GM12801 (cell line): ENCODE data around the gene MXD1.

Source experiments
- TF ChIP-seq, protein P1 (sequence below): IDR thresholded peaks from one replicate; pipeline ENCODE4 v1.5.1; 2011; ENCODE audit warnings: control low read depth; ENCODE audit not compliant: insufficient read length; ENCODE audit errors: extremely low read depth

Gene MXD1

DNA sequence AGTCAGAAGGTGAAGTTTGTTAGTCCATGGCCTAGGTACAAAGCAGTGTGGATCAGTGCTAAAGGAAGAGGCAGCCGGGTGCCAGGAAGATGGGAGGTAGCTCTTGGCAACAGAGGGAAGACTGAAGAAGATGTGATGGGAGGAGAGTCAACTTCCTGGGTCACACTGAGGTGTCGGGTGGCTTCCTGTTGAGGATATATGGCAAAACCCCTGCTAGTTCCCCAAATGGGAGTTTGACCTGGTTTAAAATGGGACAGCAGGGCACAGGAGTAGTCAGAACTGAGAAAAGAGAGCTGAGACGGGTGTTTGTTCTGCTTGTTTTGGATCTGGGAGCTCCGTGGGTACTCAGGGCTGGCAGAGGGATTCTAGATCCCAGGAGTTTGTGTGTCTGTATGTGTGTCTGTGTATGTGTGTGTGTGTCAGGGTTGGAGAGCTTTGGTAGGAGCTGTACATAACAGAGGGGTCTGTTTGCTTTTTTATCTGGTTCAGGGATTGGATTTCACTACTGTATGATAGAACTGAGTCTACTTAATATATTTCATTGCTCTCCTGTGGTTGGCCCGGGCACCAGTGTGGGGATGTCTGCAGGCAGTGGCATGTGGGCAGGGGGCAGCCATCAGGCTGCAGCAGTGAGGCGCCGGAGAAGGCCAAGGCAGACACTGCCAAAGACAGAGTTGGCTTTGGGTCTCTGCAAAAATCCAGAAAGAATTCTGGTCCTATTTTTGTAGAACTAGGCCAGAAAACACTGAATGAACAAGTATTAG is 17.1 kb downstream of the MXD1 start:
- TF ChIP-seq, protein P1, sequence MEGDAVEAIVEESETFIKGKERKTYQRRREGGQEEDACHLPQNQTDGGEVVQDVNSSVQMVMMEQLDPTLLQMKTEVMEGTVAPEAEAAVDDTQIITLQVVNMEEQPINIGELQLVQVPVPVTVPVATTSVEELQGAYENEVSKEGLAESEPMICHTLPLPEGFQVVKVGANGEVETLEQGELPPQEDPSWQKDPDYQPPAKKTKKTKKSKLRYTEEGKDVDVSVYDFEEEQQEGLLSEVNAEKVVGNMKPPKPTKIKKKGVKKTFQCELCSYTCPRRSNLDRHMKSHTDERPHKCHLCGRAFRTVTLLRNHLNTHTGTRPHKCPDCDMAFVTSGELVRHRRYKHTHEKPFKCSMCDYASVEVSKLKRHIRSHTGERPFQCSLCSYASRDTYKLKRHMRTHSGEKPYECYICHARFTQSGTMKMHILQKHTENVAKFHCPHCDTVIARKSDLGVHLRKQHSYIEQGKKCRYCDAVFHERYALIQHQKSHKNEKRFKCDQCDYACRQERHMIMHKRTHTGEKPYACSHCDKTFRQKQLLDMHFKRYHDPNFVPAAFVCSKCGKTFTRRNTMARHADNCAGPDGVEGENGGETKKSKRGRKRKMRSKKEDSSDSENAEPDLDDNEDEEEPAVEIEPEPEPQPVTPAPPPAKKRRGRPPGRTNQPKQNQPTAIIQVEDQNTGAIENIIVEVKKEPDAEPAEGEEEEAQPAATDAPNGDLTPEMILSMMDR: no peak

GRCh38 chr2:69932596-69932922 is 17.6 kb downstream of the MXD1 start:
- TF ChIP-seq, protein P1: no peak

GRCh38 chr2:69933254-69933828 is 18.4 kb downstream of the MXD1 start:
- TF ChIP-seq, protein P1: no peak

- TF ChIP-seq, protein P1: no peak
These were observed 19.1 kb downstream of the MXD1 start for GRCh38 chr2:69933839-69934613.

DNA sequence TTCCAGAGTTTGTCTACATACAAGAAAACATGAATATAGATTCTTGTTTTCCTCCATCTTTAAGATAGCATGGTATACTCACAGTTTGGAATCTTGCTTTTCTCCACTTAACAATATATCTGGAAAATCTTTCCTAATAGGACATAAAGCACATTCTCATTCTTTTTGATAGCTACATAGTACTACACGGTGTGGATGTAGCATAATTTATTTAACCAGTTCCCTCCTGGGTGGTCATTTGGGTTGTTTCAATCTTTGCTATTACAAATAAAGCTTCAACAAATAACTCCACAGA is 19.7 kb downstream of the MXD1 start:
- TF ChIP-seq, protein P1: no peak

GRCh38 chr2:69935011-69935410 is 20.1 kb downstream of the MXD1 start:
- TF ChIP-seq, protein P1: no peak

DNA sequence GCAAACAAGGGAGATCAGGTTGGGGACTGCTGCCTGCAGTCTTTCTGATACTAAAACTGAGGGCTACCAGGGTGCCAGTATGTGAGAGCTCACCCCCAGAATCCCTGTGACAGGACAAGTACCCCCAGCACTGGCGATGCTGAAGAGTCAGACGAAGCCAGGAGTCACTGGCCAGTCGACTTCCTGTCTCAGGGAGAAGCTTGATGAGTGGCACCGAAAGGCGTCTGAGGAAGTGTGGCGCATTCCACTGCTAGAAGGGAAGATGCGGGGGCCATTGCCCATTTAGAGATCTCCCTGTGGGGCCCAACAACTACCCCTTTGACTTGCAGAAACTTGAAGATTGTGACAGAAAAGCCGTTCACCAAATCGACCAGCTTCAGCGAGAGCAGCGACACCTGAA is 22.0 kb downstream of the MXD1 start:
- TF ChIP-seq, protein P1: no peak
